ENCODE measurements around the gene RTKN. TPM values are rescaled to one million over a fixed set of nuclear protein-coding genes. Genes with fewer than 3 reads are reported as not detected.

RTKN gene
- total and polyA plus RNA-seq, 11 donors, result 10.9 to 27.6 (median 16.6) TPM

DNA sequence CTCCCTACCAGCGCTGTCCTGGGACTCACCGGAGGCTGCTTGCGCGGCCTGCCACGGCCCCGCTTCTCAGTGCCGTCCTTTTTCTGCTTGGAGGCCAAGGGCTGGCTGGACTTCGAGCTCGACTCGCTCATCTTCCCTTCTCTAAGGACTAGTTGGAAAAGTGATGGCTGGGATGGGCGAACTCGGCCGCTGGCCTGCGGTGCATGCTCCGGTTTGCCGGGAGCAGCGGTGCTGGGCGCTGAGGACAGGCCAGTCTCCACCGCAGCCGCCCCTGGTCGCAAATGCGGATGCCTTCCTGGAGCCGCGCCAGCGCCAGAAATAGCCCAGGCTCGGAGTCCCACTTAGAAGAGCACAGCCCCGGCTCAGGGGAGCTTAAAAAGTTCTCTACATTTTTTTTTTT, 23.4 kb downstream of the RTKN start:
- ATAC-seq (peak in 1 of 4 donors; percentile 29), DNase-seq (peak; percentile 76 to 89 (median 84))
- intact Hi-C loops (cut with DNase I), result loop anchor here in 1 of 10 donors (5.0 kb wide), 1 partner anchor 39 kb away; the partner anchor contains the start of genes INO80B and WBP1
- H3K27me3 ChIP-seq, result no peaks in the 10 kb centered on the region
- no peaks in the 10 kb centered on the region for H3K36me3 ChIP-seq
- 30 to 50% (median 36%) methylated on average over 27 of the region's 27 CpGs for WGBS, 4 donors
- no peak for TF ChIP-seq POLR2A (IDR thresholded peaks at IDR 0.05)
- TF ChIP-seq, protein P1, sequence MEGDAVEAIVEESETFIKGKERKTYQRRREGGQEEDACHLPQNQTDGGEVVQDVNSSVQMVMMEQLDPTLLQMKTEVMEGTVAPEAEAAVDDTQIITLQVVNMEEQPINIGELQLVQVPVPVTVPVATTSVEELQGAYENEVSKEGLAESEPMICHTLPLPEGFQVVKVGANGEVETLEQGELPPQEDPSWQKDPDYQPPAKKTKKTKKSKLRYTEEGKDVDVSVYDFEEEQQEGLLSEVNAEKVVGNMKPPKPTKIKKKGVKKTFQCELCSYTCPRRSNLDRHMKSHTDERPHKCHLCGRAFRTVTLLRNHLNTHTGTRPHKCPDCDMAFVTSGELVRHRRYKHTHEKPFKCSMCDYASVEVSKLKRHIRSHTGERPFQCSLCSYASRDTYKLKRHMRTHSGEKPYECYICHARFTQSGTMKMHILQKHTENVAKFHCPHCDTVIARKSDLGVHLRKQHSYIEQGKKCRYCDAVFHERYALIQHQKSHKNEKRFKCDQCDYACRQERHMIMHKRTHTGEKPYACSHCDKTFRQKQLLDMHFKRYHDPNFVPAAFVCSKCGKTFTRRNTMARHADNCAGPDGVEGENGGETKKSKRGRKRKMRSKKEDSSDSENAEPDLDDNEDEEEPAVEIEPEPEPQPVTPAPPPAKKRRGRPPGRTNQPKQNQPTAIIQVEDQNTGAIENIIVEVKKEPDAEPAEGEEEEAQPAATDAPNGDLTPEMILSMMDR (IDR thresholded peaks at IDR 0.05), result no peak
- H3K4me3 ChIP-seq, result peak overlapping the region in 4 of 12 donors; percentile 12 to 23 (median 15)
- peaks cover 0 to 59% (median 28%) of the 10 kb centered on the region in 12 donors for H3K4me1 ChIP-seq
- no peaks in the 10 kb centered on the region for H3K9me3 ChIP-seq
- H3K27ac ChIP-seq, result peak overlapping the region in 2 of 12 donors; percentile 3 to 61

DNA sequence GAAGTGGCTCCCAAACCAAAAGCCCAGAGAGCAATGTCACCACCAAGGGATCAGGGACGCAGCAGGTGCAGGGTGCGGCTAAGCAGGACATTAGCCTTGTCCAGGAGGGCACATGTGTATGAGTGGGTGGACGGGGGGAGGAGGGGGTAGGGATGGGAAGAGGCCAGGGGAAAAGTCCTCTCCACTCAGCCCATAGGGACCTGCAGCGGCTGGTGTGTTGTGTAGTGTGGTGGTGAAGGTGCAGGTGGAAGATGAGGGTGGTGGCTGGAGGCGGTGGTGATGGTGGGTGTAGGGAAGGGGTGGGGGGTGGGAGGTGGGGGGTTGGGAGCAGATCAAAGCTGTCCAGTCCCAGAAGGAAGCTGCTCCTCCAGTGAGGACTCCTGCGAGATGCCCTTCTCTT, 24.0 kb downstream of the RTKN start:
- Histone ChIP-seq H3K27ac (peak overlapping the region in 1 of 12 donors; percentile 3), H3K4me3 (no peak overlapping the region), H3K27me3 (no peaks in the 10 kb centered on the region), H3K4me1 (peaks cover 0 to 59% (median 28%) of the 10 kb centered on the region in 12 donors), H3K9me3 (no peaks in the 10 kb centered on the region), H3K36me3 (no peaks in the 10 kb centered on the region)
- TF ChIP-seq POLR2A (IDR thresholded peaks at IDR 0.05), result no peak
- TF ChIP-seq, protein P1 (IDR thresholded peaks at IDR 0.05), result no peak
- ATAC-seq (no peak), DNase-seq (no peak)
- 90 to 95% (median 93%) methylated on average over 6 of the region's 6 CpGs for WGBS, 4 donors
- intact Hi-C loops (cut with DNase I), result loop anchor here in 1 of 10 donors (5.0 kb wide), 1 partner anchor 40 kb away; the partner anchor contains the start of genes INO80B and WBP1

DNA sequence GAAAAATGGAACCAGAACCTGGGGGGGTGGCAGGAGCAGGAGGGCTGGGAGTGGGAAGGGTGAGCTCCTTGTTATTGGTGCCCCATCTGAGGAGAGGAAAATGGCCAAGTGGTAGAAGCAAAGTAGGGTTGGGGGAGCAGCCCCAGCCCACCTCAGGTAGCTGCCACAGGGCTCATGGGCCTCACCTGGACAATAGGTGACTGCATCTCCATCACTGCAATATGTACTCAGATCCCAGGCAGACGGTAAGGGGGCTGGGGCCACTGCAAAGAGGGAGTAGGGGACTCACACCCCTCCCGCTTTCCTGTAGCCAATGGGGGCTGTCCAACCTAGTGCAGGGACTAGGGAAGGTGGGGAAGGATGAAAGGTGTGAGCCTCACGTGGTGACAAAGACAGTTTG, 24.5 kb downstream of the RTKN start:
- H3K9me3 ChIP-seq, result no peaks in the 10 kb centered on the region
- DNase-seq, result no peak
- TF ChIP-seq POLR2A (IDR thresholded peaks at IDR 0.05), result no peak
- TF ChIP-seq, protein P1 (IDR thresholded peaks at IDR 0.05), result no peak
- H3K4me3 ChIP-seq, result no peak overlapping the region
- H3K27me3 ChIP-seq, result no peaks in the 10 kb centered on the region
- ATAC-seq, result no peak
- intact Hi-C loops (cut with DNase I), result loop anchor here in 1 of 10 donors (5.0 kb wide), 1 partner anchor 40 kb away; the partner anchor contains the start of genes INO80B and WBP1
- H3K4me1 ChIP-seq, result peaks cover 0 to 57% (median 27%) of the 10 kb centered on the region in 12 donors
- no peak overlapping the region for H3K27ac ChIP-seq
- WGBS, 4 donors, result 85 to 89% (median 88%) methylated on average over 3 of the region's 3 CpGs
- H3K36me3 ChIP-seq, result no peaks in the 10 kb centered on the region

DNA sequence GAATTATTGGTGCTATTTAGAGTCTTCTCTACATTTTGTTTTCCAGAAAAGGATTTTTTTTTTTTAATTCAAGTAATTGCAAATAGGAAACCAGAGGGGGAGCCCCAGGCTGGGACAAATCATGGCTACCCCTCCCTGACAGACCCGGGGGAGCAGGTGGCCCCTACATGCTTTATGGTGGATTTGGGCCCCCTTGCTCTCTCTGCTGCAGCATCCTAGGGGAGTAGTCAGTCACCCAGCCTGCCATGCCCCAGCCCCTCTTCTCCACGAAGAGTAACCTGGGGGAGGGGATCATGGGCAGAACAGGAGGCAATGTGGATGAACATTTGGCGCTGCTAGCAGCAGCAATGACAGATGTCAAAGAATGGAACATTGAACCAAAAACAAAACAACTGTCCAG, 25.0 kb downstream of the RTKN start:
- WGBS, 4 donors, result 65 to 76% (median 70%) methylated on average over 3 of the region's 3 CpGs
- no peak overlapping the region for H3K4me3 ChIP-seq
- H3K27ac ChIP-seq, result no peak overlapping the region
- TF ChIP-seq, protein P1 (IDR thresholded peaks at IDR 0.05), result peak in 3 of 12 donors; percentile 4 to 12 (median 8)
- TF ChIP-seq POLR2A (IDR thresholded peaks at IDR 0.05), result no peak
- H3K4me1 ChIP-seq, result peaks cover 0 to 53% (median 24%) of the 10 kb centered on the region in 12 donors
- intact Hi-C loops (cut with DNase I), result loop anchor here in 1 of 10 donors (5.0 kb wide), 1 partner anchor 41 kb away; the partner anchor contains the start of genes INO80B and WBP1
- DNase-seq (no peak), ATAC-seq (no peak)
- no peaks in the 10 kb centered on the region for H3K9me3 ChIP-seq
- H3K36me3 ChIP-seq, result no peaks in the 10 kb centered on the region
- H3K27me3 ChIP-seq, result no peaks in the 10 kb centered on the region

Measured in heart left ventricle (tissue), 16 donors.